Suprapubic skin (tissue), 3 donors: ENCODE results near the gene DKK3.

Experiments
- POLR2A ChIP-seq, 2 donors: fragments of 450-650 bp; IDR thresholded peaks; one replicate each; pipeline ENCODE4 v1.6.1; 2017; ENCODE audit warnings: antibody characterized with exemption in 2 of 2, mild to moderate bottlenecking in 2 of 2, moderate library complexity in 2 of 2
- TF ChIP-seq, protein P1 (sequence below), 2 donors: fragments of 200-600 bp in 1 of 2; fragments of 450-650 bp in 1 of 2; sonication (generic) in 1 of 2; IDR thresholded peaks; one replicate each; pipeline ENCODE4 v1.5.1; 2016 to 2019; ENCODE audit warnings: antibody characterized with exemption in 2 of 2, mild to moderate bottlenecking in 1 of 2, moderate library complexity in 1 of 2

- no peak for TF ChIP-seq POLR2A (IDR thresholded peaks at IDR 0.05)
- TF ChIP-seq, protein P1, sequence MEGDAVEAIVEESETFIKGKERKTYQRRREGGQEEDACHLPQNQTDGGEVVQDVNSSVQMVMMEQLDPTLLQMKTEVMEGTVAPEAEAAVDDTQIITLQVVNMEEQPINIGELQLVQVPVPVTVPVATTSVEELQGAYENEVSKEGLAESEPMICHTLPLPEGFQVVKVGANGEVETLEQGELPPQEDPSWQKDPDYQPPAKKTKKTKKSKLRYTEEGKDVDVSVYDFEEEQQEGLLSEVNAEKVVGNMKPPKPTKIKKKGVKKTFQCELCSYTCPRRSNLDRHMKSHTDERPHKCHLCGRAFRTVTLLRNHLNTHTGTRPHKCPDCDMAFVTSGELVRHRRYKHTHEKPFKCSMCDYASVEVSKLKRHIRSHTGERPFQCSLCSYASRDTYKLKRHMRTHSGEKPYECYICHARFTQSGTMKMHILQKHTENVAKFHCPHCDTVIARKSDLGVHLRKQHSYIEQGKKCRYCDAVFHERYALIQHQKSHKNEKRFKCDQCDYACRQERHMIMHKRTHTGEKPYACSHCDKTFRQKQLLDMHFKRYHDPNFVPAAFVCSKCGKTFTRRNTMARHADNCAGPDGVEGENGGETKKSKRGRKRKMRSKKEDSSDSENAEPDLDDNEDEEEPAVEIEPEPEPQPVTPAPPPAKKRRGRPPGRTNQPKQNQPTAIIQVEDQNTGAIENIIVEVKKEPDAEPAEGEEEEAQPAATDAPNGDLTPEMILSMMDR (IDR thresholded peaks at IDR 0.05) = no peak
Measured at GRCh38 chr11:11996321-11997048, 11.9 kb downstream of the DKK3 start.
